Neural crest cell (in vitro differentiated cells): ENCODE results near the gene C10orf95. TPM values are rescaled to one million over a fixed set of nuclear protein-coding genes. Genes with fewer than 3 reads are reported as not detected.

Experiments
- DNase-seq: peaks from one replicate; pipeline ENCODE4 v3.0.0; 2021; ENCODE audit warnings: low read depth, mixed read lengths, low spot score
- H3K27ac Mint-ChIP-seq: one replicate; pipeline ENCODE4 v1.8.0; 2021; ENCODE audit warnings: mild to moderate bottlenecking, mixed read lengths; ENCODE audit not compliant: unreplicated experiment
- H3K27me3 Mint-ChIP-seq: 2 replicates; pipeline ENCODE4 v1.8.0; 2021; ENCODE audit warnings: low read depth, mild to moderate bottlenecking, mixed read lengths
- H3K36me3 Mint-ChIP-seq: 2 replicates; pipeline ENCODE4 v1.8.0; 2021; ENCODE audit warnings: low read depth, mild to moderate bottlenecking, mixed read lengths
- H3K4me1 Mint-ChIP-seq: 2 replicates; pipeline ENCODE4 v1.8.0; 2021; ENCODE audit warnings: mixed read lengths
- H3K4me3 Mint-ChIP-seq: one replicate; pipeline ENCODE4 v1.8.0; 2021; ENCODE audit warnings: mild to moderate bottlenecking, mixed read lengths
- H3K9me3 Mint-ChIP-seq: 2 replicates; pipeline ENCODE4 v1.8.0; 2021; ENCODE audit warnings: mixed read lengths
- CTCF ChIP-seq: fragments of 200-600 bp; sonication (generic); conservative IDR thresholded peaks from 2 replicates; pipeline ENCODE4 v1.5.0; 2021; ENCODE audit warnings: antibody characterized with exemption, mild to moderate bottlenecking
- total RNA-seq: library from RNA; stranded (reverse); gene quantifications from 2 replicates; pipeline ENCODE4 v1.2.1, GENCODE V29; 2021

C10orf95 gene
- total RNA-seq, 1 donor from 2014 or later: 0.21 TPM

- no peaks in the 10 kb centered on the region for H3K9me3 Mint-ChIP-seq
- H3K27me3 Mint-ChIP-seq: peaks cover 11% of the 10 kb centered on the region
- no peak for TF ChIP-seq CTCF
- peaks cover 28% of the 10 kb centered on the region for H3K4me1 Mint-ChIP-seq
- H3K27ac Mint-ChIP-seq: no peak overlapping the region
- no peaks in the 10 kb centered on the region for H3K36me3 Mint-ChIP-seq
- H3K4me3 Mint-ChIP-seq: no peak overlapping the region
- DNase-seq: no peak
These were observed 46.2 kb downstream of the C10orf95 start for GRCh38 chr10:102405108-102405571.

GRCh38 chr10:102404361-102405107, 46.8 kb downstream of the C10orf95 start:
- H3K27me3 Mint-ChIP-seq: peaks cover 6% of the 10 kb centered on the region
- H3K4me1 Mint-ChIP-seq: peaks cover 26% of the 10 kb centered on the region
- peak overlapping the region; percentile 41 for H3K4me3 Mint-ChIP-seq
- H3K36me3 Mint-ChIP-seq: no peaks in the 10 kb centered on the region
- no peak for DNase-seq
- no peak overlapping the region for H3K27ac Mint-ChIP-seq
- TF ChIP-seq CTCF: no peak
- H3K9me3 Mint-ChIP-seq: no peaks in the 10 kb centered on the region

DNA sequence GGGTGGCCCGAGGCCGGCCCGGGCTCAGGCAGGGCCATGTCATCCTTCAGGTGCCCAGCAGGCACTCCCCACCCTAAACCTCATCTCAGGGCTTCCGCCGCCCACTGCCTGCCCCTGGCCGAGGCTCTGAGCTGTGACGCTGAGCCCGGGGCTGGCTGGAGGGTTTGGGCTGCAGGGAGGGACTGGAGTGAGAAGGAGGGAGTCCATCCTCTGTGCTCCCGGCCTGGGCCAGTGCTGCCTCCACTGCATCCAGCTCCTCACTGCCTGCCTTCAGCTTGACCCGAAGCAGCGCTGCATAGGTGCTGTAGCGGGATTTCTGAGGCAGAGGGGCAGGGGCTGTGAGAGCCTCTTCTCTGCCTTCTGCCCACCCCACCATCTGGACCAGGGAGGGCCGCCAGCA, 48.2 kb downstream of the C10orf95 start:
- H3K9me3 Mint-ChIP-seq: no peaks in the 10 kb centered on the region
- no peak for TF ChIP-seq CTCF
- no peaks in the 10 kb centered on the region for H3K36me3 Mint-ChIP-seq
- H3K4me1 Mint-ChIP-seq: peaks cover 25% of the 10 kb centered on the region
- H3K27me3 Mint-ChIP-seq: peaks cover under 1% of the 10 kb centered on the region
- no peak overlapping the region for H3K27ac Mint-ChIP-seq
- peak overlapping the region; percentile 68 for H3K4me3 Mint-ChIP-seq
- no peak for DNase-seq

GRCh38 chr10:102402512-102402896, 48.8 kb downstream of the C10orf95 start:
- TF ChIP-seq CTCF: no peak
- DNase-seq: no peak
- H3K27ac Mint-ChIP-seq: no peak overlapping the region

GRCh38 chr10:102401735-102402511, 49.4 kb downstream of the C10orf95 start:
- TF ChIP-seq CTCF: no peak
- Mint-ChIP-seq H3K4me1 (peaks cover 14% of the 10 kb centered on the region), H3K36me3 (no peaks in the 10 kb centered on the region), H3K27ac (no peak overlapping the region), H3K27me3 (no peaks in the 10 kb centered on the region), H3K4me3 (peak overlapping the region; percentile 54), H3K9me3 (no peaks in the 10 kb centered on the region)
- no peak for DNase-seq

More at GRCh38 chr10:102402512-102402896, 48.8 kb downstream of the C10orf95 start:
- no peaks in the 10 kb centered on the region for H3K9me3 Mint-ChIP-seq
- H3K4me3 Mint-ChIP-seq: peak overlapping the region; percentile 54
- no peaks in the 10 kb centered on the region for H3K27me3 Mint-ChIP-seq
- H3K4me1 Mint-ChIP-seq: peaks cover 19% of the 10 kb centered on the region
- no peaks in the 10 kb centered on the region for H3K36me3 Mint-ChIP-seq
